AG10803 (cell line): ENCODE data around the gene OSTN.
"Not testable (repeated sequence)": the region's sequence is repeated elsewhere in the genome, so short reads cannot be mapped to it uniquely, and the experiment has no call there.

Source experiments
- DNase-seq: peaks from one replicate; pipeline ENCODE4 v3.0.0; 2010; ENCODE audit warnings: low read depth
- H3K4me3 ChIP-seq: 2 replicates; pipeline ENCODE4 v1.5.1; 2011; ENCODE audit warnings: mild to moderate bottlenecking, low read length, control low read depth
- CTCF ChIP-seq: conservative IDR thresholded peaks from 2 replicates; pipeline ENCODE4 v1.5.1; 2011; ENCODE audit warnings: mild to moderate bottlenecking, low read length, control low read depth, inconsistent platforms

The OSTN gene

GRCh38 chr3:191240486-191240885 lies 41.4 kb downstream of the OSTN start:
- TF ChIP-seq CTCF = no peak
- H3K4me3 ChIP-seq = no peak overlapping the region
- no peak for DNase-seq

GRCh38 chr3:191244242-191244867 lies 45.3 kb downstream of the OSTN start:
- DNase-seq = peak; percentile 22
- H3K4me3 ChIP-seq = no peak overlapping the region
- TF ChIP-seq CTCF = peak; percentile 67

- DNase-seq, H3K4me3 ChIP-seq: not testable (repeated sequence)
These were observed 47.0 kb downstream of the OSTN start for GRCh38 chr3:191246034-191246433.

GRCh38 chr3:191246630-191247029 lies 47.6 kb downstream of the OSTN start:
- DNase-seq = peak; percentile 61
- no peak for TF ChIP-seq CTCF

GRCh38 chr3:191253089-191253799 lies 54.2 kb downstream of the OSTN start:
- no peak for TF ChIP-seq CTCF
- no peak overlapping the region for H3K4me3 ChIP-seq
- no peak for DNase-seq

More at GRCh38 chr3:191246630-191247029, 47.6 kb downstream of the OSTN start:
- H3K4me3 ChIP-seq = no peak overlapping the region

- H3K4me3 ChIP-seq = no peak overlapping the region
- no peak for TF ChIP-seq CTCF
- peak; percentile 17 for DNase-seq
These were observed 55.2 kb downstream of the OSTN start for GRCh38 chr3:191254098-191254873.

GRCh38 chr3:191255156-191255555 lies 56.1 kb downstream of the OSTN start:
- no peak overlapping the region for H3K4me3 ChIP-seq
- TF ChIP-seq CTCF = no peak
- no peak for DNase-seq
